RWPE1 (cell line): ENCODE measurements around the gene SCAPER.
"Not testable (repeated sequence)": the region's sequence is repeated elsewhere in the genome, so short reads cannot be mapped to it uniquely, and the experiment has no call there.

Experiments used
- CTCF ChIA-PET: fragments of 350-600 bp; sonication (Branson Sonifier 250); formaldehyde crosslinking; extraction: SDS; loops from one replicate; lab custom pipeline; 2021; lab: Yijun Ruan, JAX
- POLR2A ChIA-PET: fragments of 400-600 bp; formaldehyde crosslinking; extraction: SDS; loops from one replicate; lab custom pipeline; 2020; ENCODE audit warnings: antibody characterized with exemption; ENCODE audit not compliant: low non-redundant PET; lab: Yijun Ruan, JAX
- DNase-seq: peaks from one replicate; pipeline ENCODE4 v3.0.0; 2012; ENCODE audit warnings: low spot score
- H3K27ac ChIP-seq: fragments of 450-650 bp; 2 replicates; pipeline ENCODE4 v1.5.1; 2017
- CTCF ChIP-seq: fragments of 450-650 bp; conservative IDR thresholded peaks from 2 replicates; pipeline ENCODE4 v1.5.1; 2017; ENCODE audit warnings: low read depth, mild to moderate bottlenecking

SCAPER gene

GRCh38 chr15:76885212-76885611 lies 19.9 kb downstream of the SCAPER start:
- TF ChIP-seq CTCF = no peak
- ChIA-PET POLR2A (no interaction called here), CTCF (interaction anchor here (0.5 kb wide), 1 partner anchor 649 kb away, joined by 3 read pairs; no protein-coding TSS in a partner anchor)
- H3K27ac ChIP-seq = no peak overlapping the region
- DNase-seq = no peak

GRCh38 chr15:76875911-76876310 lies 29.2 kb downstream of the SCAPER start:
- no peak for TF ChIP-seq CTCF
- no peak for DNase-seq
- ChIA-PET CTCF (no interaction called here), POLR2A (no interaction called here)
- no peak overlapping the region for H3K27ac ChIP-seq

- DNase-seq, H3K27ac ChIP-seq, CTCF ChIA-PET, POLR2A ChIA-PET: not testable (repeated sequence)
Observed at GRCh38 chr15:76873066-76873465, 32.1 kb downstream of the SCAPER start.

- no peak overlapping the region for H3K27ac ChIP-seq
- ChIA-PET CTCF (no interaction called here), POLR2A (no interaction called here)
- no peak for TF ChIP-seq CTCF
- DNase-seq = no peak
Observed at GRCh38 chr15:76871930-76872329, 33.2 kb downstream of the SCAPER start.

GRCh38 chr15:76868740-76869139 lies 36.4 kb downstream of the SCAPER start:
- DNase-seq = no peak
- no peak for TF ChIP-seq CTCF
- no peak overlapping the region for H3K27ac ChIP-seq
- ChIA-PET CTCF (interaction anchor here (0.6 kb wide), 1 partner anchor 721 kb away, joined by 3 read pairs; no protein-coding TSS in a partner anchor), POLR2A (no interaction called here)

GRCh38 chr15:76866716-76867321 lies 38.3 kb downstream of the SCAPER start:
- DNase-seq = peak; percentile 12
- CTCF ChIA-PET = no interaction called here
- POLR2A ChIA-PET = no interaction called here

More at GRCh38 chr15:76866716-76867321, 38.3 kb downstream of the SCAPER start:
- TF ChIP-seq CTCF = peak; percentile 67
- H3K27ac ChIP-seq = no peak overlapping the region
